PC-3 (cell line): ENCODE measurements around the gene GRB14.

ENCODE experiments used
- EZH2phosphoT487 ChIP-seq: fragments of 300-600 bp; sonication (generic); IDR thresholded peaks from 2 replicates; pipeline ENCODE4 v1.6.1; 2018; ENCODE audit warnings: mild to moderate bottlenecking, antibody characterized with exemption, low read length, borderline replicate concordance
- TF ChIP-seq, protein P1 (sequence below): fragments of 300-600 bp; sonication (generic); conservative IDR thresholded peaks from 2 replicates; pipeline ENCODE4 v1.5.1; 2017; ENCODE audit warnings: antibody characterized with exemption, low read depth, mild to moderate bottlenecking, low read length

DNA sequence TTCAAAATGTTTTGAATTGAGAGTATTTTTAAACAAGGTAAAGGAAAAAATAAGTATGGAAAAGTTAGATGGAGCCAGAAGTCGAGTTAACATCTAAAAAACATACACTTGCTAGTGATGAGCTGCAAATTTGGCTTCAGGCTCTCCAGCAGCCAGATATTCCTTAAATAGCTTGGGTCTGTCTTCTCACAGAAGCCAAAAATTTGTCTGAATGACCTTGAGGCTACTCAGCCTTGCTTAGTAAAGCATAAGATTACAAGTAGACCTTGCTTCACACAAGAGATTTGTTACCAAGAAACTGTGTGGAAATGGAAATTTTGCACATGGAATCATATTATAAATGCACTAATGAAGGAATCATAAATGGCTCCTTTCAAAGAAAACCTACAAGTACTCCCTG lies 40.8 kb upstream of the GRB14 start:
- TF ChIP-seq, protein P1, sequence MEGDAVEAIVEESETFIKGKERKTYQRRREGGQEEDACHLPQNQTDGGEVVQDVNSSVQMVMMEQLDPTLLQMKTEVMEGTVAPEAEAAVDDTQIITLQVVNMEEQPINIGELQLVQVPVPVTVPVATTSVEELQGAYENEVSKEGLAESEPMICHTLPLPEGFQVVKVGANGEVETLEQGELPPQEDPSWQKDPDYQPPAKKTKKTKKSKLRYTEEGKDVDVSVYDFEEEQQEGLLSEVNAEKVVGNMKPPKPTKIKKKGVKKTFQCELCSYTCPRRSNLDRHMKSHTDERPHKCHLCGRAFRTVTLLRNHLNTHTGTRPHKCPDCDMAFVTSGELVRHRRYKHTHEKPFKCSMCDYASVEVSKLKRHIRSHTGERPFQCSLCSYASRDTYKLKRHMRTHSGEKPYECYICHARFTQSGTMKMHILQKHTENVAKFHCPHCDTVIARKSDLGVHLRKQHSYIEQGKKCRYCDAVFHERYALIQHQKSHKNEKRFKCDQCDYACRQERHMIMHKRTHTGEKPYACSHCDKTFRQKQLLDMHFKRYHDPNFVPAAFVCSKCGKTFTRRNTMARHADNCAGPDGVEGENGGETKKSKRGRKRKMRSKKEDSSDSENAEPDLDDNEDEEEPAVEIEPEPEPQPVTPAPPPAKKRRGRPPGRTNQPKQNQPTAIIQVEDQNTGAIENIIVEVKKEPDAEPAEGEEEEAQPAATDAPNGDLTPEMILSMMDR = no peak
- TF ChIP-seq EZH2phosphoT487 = no peak
